ENCODE results near the gene ACVR1C. TPM values are rescaled to one million over a fixed set of nuclear protein-coding genes. Genes with fewer than 3 reads are reported as not detected.
A peak's percentile ranks its signal among the peaks of the same experiment; 100 is the strongest.

ACVR1C gene
- total RNA-seq, 1 experiment from 2014 or later, result 1.2 TPM

DNA sequence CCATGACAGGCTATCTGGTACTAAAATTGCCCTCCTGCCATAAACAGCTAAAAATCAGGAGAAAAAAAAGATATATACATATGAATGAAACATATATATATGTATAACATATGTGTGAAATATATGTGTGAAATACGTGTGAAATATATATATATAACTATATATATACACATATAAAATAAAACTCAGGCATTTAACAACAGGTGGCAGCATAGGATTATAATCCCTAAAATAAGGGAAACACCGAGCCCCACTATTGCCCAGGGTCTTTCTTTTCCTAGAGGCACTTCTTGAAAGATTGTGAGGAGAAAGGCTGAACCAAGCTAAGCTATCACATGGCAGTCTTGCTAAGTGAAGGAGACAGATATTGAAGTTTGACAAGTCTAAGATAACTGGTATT is 118.9 kb downstream of the ACVR1C start:
- H3K36me3 ChIP-seq (ENCODE audit: control insufficient read depth in 1 of 2, insufficient read depth in 2 of 2, low read length in 2 of 2), result no peaks in the 10 kb centered on the region
- H3K4me3 ChIP-seq (replicated peaks in 1 of 2; ENCODE audit: low read depth in 1 of 2, low read length in 2 of 2), result no peak overlapping the region
- H3K9me3 ChIP-seq (ENCODE audit: control insufficient read depth in 1 of 2, insufficient read depth in 1 of 2, low read depth in 1 of 2, low read length in 2 of 2), result peaks cover 0 to 3% of the 10 kb centered on the region in 2 experiments; a peak in 1 of 4 replicates
- H3K79me2 ChIP-seq (ENCODE audit: insufficient read depth, low read length), result no peaks in the 10 kb centered on the region
- no peak for DNase-seq (ENCODE audit: low read depth, low spot score)
- ChIA-PET RAD21 (ENCODE audit: low non-redundant PET in 1 of 2, low total read pairs in 2 of 2, uncharacterized antibody in 2 of 2, unreplicated experiment in 2 of 2) (no interaction called here), POLR2A (no interaction called here), CTCF (interaction anchor here (0.7 to 2.1 kb wide), 8 partner anchors 12 to 1244 kb away, joined by 3 to 9 read pairs (median 4); partner anchors contain the start of gene ACVR1C)
- no peak for TF ChIP-seq ZBTB33 (IDR thresholded peaks at IDR 0.05; ENCODE audit: extremely low read depth, insufficient replicate concordance, low read length)
- TF ChIP-seq ZNF274 (IDR thresholded peaks at IDR 0.05; ENCODE audit: low read depth, low read length), result no peak
- TF ChIP-seq TCF7L2 (IDR thresholded peaks at IDR 0.05; ENCODE audit: borderline replicate concordance, extremely low read depth, insufficient read depth, insufficient read length), result no peak
- no peak for TF ChIP-seq MAX (IDR thresholded peaks at IDR 0.05)
- peak; percentile 50 for TF ChIP-seq RAD21 (IDR thresholded peaks at IDR 0.05; ENCODE audit: low read depth)
- TF ChIP-seq SIN3A (IDR thresholded peaks at IDR 0.05; ENCODE audit: low read depth), result no peak
- TF ChIP-seq CEBPB (IDR thresholded peaks at IDR 0.05; ENCODE audit: low read depth), result no peak
- peak in 1 of 3 experiments; percentile 39; a peak in 2 of 6 replicates for TF ChIP-seq CTCF (IDR thresholded peaks at IDR 0.05 in 2 of 3, conservative IDR thresholded peaks at IDR 0.05 in 1 of 3; ENCODE audit: borderline replicate concordance in 1 of 3, insufficient read depth in 1 of 3, low read depth in 2 of 3, low read length in 2 of 3)
- no peak for TF ChIP-seq CBX3 (IDR thresholded peaks at IDR 0.05; ENCODE audit: low read depth)
- no peak overlapping the region for H2AFZ ChIP-seq (ENCODE audit: low read depth, low read length, poor library complexity, severe bottlenecking)
- H3K27ac ChIP-seq (ENCODE audit: low read depth, low read length), result no peak overlapping the region
- H3K9me2 ChIP-seq (ENCODE audit: insufficient read depth), result no peaks in the 10 kb centered on the region
- H3K4me1 ChIP-seq (ENCODE audit: control insufficient read depth in 1 of 2, insufficient read depth in 2 of 2, low read length in 2 of 2), result peaks cover 0 to 4% of the 10 kb centered on the region in 2 experiments; a peak in 1 of 4 replicates
- H3K9ac ChIP-seq (ENCODE audit: low read length), result no peak overlapping the region
- no peaks in the 10 kb centered on the region for H3K27me3 ChIP-seq (ENCODE audit: insufficient read depth, low read length)
- no peak overlapping the region for H3K4me2 ChIP-seq (ENCODE audit: low read length)
- H4K20me1 ChIP-seq (ENCODE audit: insufficient read depth), result no peaks in the 10 kb centered on the region
- ATAC-seq, result no peak
- no TSS peak for BruUV-seq (replicated peaks)
- intact Hi-C loops (cut with micrococcal nuclease), result loop anchor here (5.0 kb wide), 1 partner anchor 263 kb away; no protein-coding TSS in a partner anchor
